Endothelial cell of umbilical vein (primary cell): ENCODE measurements around the gene RAB11FIP2. TPM values are rescaled to one million over a fixed set of nuclear protein-coding genes. Genes with fewer than 3 reads are reported as not detected.

Experiments used
- BruUV-seq: library from RNA; stranded (reverse); fragments of 400-500 nt; replicated peaks from 2 replicates; lab custom pipeline; 2021; lab: Mats Ljungman, UMichigan
- CTCF ChIA-PET: fragments of 300-600, 350-600 bp; sonication (Branson Sonifier 250); formaldehyde crosslinking; loops from one replicate; lab custom pipeline; 2021; ENCODE audit warnings: antibody characterized with exemption, inconsistent platforms; lab: Charles Lee
- POLR2A ChIA-PET: fragments of 300-600, 350-600 bp; sonication (Branson Sonifier 250); formaldehyde crosslinking; loops from one replicate; lab custom pipeline; 2021; ENCODE audit warnings: antibody characterized with exemption, inconsistent platforms; lab: Charles Lee
- DNase-seq: peaks from one replicate; pipeline ENCODE4 v3.0.0-alpha.2; 2011; ENCODE audit warnings: low read depth, low spot score
- FAIRE-seq: peaks from 2 replicates; lab custom pipeline; 2011; peaks lifted over from hg19 to GRCh38; lab: Jason Lieb, UNC
- H2AFZ ChIP-seq: 2 replicates; pipeline ENCODE4 v1.6.0; 2012; ENCODE audit warnings: low read depth, low read length, control low read depth, inconsistent platforms
- H3K27ac ChIP-seq: 2 replicates; pipeline ENCODE4 v1.5.1; 2011; ENCODE audit warnings: low read depth, mild to moderate bottlenecking, control low read depth, low read length, moderate library complexity; ENCODE audit not compliant: insufficient read depth
- H3K27me3 ChIP-seq, 2 experiments: 2 replicates each; pipeline versions ENCODE4 v1.6.0 to v1.6.1; 2011; ENCODE audit warnings: low read length in 2 of 2, mixed read lengths in 1 of 2; ENCODE audit not compliant: control insufficient read depth in 2 of 2, insufficient read depth in 2 of 2
- H3K36me3 ChIP-seq, 2 experiments: 2 replicates in 1 of 2; 3 replicates in 1 of 2; pipeline ENCODE4 v1.5.1; 2011; ENCODE audit warnings: low read length in 2 of 2, mild to moderate bottlenecking in 1 of 2, moderate library complexity in 1 of 2; ENCODE audit not compliant: control insufficient read depth in 2 of 2, insufficient read depth in 2 of 2; ENCODE audit errors: extremely low read depth in 1 of 2
- H3K4me1 ChIP-seq: 3 replicates; pipeline ENCODE4 v1.5.1; 2011; ENCODE audit warnings: mild to moderate bottlenecking, low read length; ENCODE audit not compliant: control insufficient read depth, insufficient read depth; ENCODE audit errors: extremely low read depth
- H3K4me2 ChIP-seq: 2 replicates; pipeline ENCODE4 v1.6.1; 2011; ENCODE audit warnings: low read length, control low read depth, mixed read lengths; ENCODE audit not compliant: insufficient read depth
- H3K4me3 ChIP-seq, 3 experiments: fragments of 200-600 bp in 1 of 3; sonication (generic), shearing (Covaris generic) in 1 of 3; replicated peaks in 1 of 3; 2 replicates each; pipeline ENCODE4 v1.5.1; 2011 to 2016; ENCODE audit warnings: control low read depth in 3 of 3, low read length in 3 of 3, mild to moderate bottlenecking in 2 of 3, inconsistent platforms in 1 of 3, low read depth in 1 of 3, moderate library complexity in 1 of 3; ENCODE audit not compliant: insufficient read depth in 1 of 3
- H3K79me2 ChIP-seq: 2 replicates; pipeline ENCODE4 v1.6.0; 2012; ENCODE audit warnings: low read length, inconsistent platforms; ENCODE audit not compliant: control insufficient read depth, insufficient read depth
- H3K9ac ChIP-seq: replicated peaks from 2 replicates; pipeline ENCODE3; 2011; ENCODE audit warnings: low read length, control low read depth; ENCODE audit not compliant: insufficient read depth; ENCODE audit errors: extremely low read depth
- H3K9me1 ChIP-seq: replicated peaks from 3 replicates; pipeline ENCODE4 v1.6.0; 2011; ENCODE audit warnings: mild to moderate bottlenecking, low read length; ENCODE audit not compliant: control insufficient read depth, insufficient read depth; ENCODE audit errors: extremely low read depth
- H3K9me3 ChIP-seq: replicated peaks from 2 replicates; pipeline ENCODE4 v1.5.1; 2012; ENCODE audit warnings: low read length, inconsistent platforms; ENCODE audit not compliant: control insufficient read depth, insufficient read depth
- H4K20me1 ChIP-seq: replicated peaks from 2 replicates; pipeline ENCODE3; 2011; ENCODE audit warnings: mild to moderate bottlenecking, low read length; ENCODE audit not compliant: control insufficient read depth, insufficient read depth; ENCODE audit errors: extremely low read depth
- MYC ChIP-seq: IDR thresholded peaks from one replicate; pipeline ENCODE4 v1.6.1; 2011; ENCODE audit warnings: mild to moderate bottlenecking, low read depth, low read length
- dilution Hi-C: fragments of 300-500 bp; cut with MboI; formaldehyde crosslinking; loops from one replicate; pipeline ENCODE4 v1.15.0; 2019; ENCODE audit warnings: low sequenced_read_pairs; ENCODE audit not compliant: extremely low pct_ligation_motif_present
- intact Hi-C: fragments of 100-400 bp; cut with micrococcal nuclease; formaldehyde crosslinking; loops from one replicate; pipeline ENCODE4 v1.10.0; 2022
- polyA plus RNA-seq, 4 experiments: library from polyadenylated mRNA; depleted of rRNA in 3 of 4; stranded (reverse) in 3 of 4; unstranded in 1 of 4; fragments of >200 nt; gene quantifications; 2 replicates each; pipeline versions ENCODE4 v1.2.1 to v1.2.3, GENCODE V29; 2011 to 2012; ENCODE audit warnings: missing spikeins in 1 of 4
- total RNA-seq: library from RNA; stranded (reverse); gene quantifications from 2 replicates; pipeline ENCODE4 v1.2.3, GENCODE V29; 2021

The RAB11FIP2 gene
- total and polyA plus RNA-seq, 2 donors (not counting 3 experiments of a cell fraction or from before 2014, with no cell fraction given), result 1.9 to 8.6 TPM

DNA sequence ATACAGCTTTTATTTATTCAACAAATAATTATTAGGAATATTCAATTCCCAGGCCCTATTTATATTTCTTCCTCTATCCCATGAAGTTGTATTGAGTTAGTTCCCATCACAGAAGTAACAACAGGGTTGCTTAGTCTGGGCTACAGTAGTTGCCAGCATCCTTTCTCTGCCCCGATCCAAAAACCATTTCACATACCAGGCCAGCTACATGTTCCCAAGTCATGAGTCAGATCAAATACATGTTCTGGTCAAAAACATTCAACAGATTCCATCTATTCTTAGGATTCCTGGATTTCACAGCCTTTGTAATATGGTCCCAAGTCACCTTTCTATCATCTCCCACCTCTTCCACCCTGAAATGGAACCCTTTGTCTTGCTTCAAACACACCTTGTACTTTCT, 91.6 kb downstream of the RAB11FIP2 start:
- ChIA-PET POLR2A (no interaction called here), CTCF (no interaction called here)
- Histone ChIP-seq H4K20me1 (no peaks in the 10 kb centered on the region), H2AFZ (no peak overlapping the region), H3K9me1 (no peaks in the 10 kb centered on the region), H3K27me3 (no peaks in the 10 kb centered on the region), H3K79me2 (no peaks in the 10 kb centered on the region), H3K4me1 (no peaks in the 10 kb centered on the region), H3K4me3 (no peak overlapping the region), H3K9ac (no peak overlapping the region), H3K36me3 (no peaks in the 10 kb centered on the region), H3K27ac (no peak overlapping the region), H3K4me2 (no peak overlapping the region), H3K9me3 (no peaks in the 10 kb centered on the region)
- dilution Hi-C loops (no loop called here), intact Hi-C loops (no loop called here)
- FAIRE-seq (no peak), DNase-seq (no peak)
- no peak for TF ChIP-seq MYC
- BruUV-seq, result no TSS peak
